Islet of Langerhans (tissue), 1 donor: ENCODE results near the gene SLC17A2.

ENCODE experiments used
- FAIRE-seq: peaks from one replicate; lab custom pipeline; 2011; peaks lifted over from hg19 to GRCh38; lab: Jason Lieb, UNC

SLC17A2 gene

DNA sequence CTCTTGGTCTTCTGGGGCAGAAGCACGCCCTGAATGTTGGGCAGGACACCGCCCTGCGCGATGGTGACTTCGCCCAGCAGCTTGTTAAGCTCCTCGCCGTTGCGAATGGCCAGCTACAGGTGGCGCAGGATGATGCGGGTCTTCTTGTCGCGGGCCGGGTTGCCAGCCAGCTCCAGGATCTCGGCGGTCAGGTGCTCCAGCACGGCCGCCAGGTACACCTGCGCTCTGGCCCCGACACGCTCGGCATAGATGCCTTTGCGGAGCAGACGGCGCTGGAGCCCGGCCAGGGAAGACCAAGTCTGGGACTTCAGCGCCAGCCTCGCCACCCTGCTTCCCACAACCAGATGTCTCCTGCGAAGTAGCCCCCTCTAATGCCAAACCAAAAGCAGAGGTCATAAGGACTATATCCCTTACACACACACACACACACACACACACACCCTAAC is 48.4 kb downstream of the SLC17A2 start:
- no peak for FAIRE-seq

DNA sequence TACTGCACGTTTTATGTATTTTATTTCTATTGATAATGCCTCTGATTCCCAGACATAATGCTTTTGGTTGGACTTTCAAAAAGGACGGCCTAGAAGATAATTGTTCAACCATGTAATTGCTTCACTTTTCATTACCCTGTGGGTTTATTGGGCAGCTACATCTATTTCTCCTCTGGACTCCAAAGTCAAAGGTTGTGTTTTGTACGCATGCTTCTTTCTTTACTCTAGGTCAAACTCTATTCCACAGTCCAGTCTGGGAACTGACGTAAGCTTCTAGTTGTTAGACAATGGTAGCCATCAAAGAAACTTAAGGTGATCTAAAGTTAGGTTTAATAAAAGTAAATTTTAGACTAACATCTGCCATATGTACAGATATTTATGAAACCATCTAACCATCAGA is 49.9 kb downstream of the SLC17A2 start:
- FAIRE-seq = no peak

DNA sequence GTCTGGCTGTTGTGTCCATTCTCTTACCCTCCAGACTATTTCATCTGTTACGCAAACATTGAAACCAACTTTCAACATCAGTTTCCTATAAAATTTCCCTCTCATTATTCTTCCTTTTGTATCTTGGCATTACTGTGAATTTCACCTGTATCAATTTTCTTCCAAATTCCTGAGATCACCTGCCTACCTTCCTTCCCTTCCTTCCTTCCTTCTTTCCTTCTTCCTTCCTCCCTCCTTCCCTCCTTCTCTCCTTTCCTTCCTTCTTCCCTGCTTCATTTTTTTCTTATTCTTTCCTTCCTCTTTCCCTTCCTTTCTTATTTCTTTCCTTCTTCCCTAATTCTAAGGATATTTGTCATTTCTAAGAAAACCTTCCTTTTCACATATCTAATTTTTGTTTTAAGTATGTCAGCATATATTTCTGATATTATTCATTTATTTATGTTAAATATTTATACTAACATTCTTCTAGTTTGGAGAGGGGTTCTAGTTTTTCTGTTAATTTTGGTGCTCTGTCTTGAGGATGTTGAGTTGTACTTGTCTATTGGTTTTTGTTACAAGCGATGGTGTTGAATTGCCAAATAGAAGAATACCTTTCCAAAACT is 51.7 kb downstream of the SLC17A2 start:
- FAIRE-seq = no peak

DNA sequence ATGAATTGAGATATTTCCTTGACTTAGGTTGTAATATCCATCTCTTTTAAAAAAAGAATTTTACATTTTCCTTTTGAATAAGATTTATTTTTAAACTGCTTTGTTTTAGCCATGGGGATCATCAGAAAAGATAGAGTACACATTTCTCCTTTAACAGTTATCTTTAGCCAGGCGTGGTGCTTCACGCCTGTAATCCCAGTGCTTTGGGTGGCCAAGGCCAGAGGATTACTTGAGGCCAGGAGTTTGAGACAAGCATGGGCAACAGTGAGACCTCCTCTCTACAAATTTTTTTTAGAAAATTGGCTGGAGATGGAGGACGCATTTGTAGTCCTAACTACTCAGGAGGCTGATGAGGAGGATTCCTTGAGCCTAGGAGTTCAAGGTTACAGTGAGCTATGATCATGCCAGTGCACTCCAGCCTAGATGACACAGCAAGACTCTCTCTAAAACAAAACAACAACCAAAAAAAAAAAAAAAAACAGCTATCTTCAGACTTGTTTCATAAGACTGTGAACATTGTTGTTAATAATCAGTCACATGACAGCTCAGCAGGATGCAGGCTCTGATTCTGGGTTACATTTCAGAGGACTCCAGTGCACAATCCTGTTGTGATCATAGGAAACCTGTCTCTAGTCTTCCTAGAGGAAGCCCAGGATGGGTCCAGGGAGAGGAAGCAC is 54.4 kb downstream of the SLC17A2 start:
- FAIRE-seq = no peak

DNA sequence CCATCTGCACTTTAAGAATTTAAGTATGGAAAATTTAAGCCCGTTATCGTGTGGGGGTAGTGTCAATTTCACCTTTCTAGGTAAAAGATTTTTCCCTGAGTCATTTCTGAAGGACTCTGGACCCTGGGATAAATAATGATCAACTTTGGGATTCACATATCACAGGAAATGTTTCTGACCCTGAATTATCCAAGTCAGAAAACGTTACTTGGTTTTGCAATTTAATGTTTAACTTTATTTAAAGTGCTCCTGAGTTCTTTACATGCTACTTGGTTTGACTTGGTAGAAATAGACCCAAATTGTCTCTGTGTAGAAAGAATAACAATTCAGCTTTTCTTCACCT is 55.0 kb downstream of the SLC17A2 start:
- no peak for FAIRE-seq

DNA sequence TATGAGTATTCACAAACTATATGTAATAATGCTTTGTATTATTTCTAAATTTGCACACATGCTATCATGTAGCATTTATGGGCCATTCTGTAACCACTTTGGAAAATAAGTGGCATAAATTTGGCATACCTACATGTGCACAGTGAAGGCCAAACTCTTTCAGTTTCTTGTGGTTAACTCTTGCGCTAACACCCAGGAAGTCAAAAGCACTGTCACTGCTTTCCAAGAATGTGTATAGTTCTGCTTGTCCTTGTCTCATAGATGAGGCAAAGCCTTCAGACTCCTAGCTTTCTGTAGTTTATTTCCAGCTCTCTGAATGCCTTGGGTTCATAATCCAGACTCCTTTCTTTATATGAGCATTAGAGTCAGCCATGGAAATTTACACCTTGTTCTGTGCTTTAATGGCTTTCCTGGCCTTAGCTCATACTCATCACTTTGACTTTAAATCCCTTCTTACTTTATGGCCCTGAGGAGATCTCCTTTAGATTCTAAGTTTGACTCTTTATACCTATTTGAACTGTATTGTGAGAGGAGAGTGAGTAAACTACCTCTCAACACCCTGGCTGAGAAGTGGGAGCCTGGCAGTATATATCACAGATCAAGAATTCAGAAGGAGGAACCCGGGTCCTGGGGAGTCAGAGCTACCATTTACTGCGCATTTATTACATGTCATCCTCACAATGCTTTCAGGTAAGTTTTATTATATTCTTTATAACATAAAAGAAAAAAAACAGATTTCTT is 55.5 kb downstream of the SLC17A2 start:
- FAIRE-seq = no peak

DNA sequence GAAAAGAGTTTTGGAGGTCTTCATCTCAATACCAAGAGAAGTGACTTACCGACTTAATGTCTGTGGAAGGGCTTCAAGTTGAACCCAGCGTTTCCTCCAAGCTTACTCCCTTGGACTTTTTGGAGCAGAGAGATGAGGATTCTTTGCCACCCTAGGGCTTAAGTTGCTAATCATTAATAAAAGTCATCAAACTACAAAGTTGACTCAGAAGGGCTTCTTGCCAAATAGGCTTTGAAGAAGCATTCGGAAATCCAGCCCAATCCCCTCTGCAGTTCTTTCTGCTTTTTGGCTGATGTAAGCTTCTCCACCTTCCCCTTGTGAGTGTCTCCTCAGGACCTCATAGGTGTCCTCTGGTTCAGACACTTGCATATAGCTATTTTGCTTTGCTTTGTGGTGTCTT is 56.4 kb downstream of the SLC17A2 start, which contains the start of gene SLC17A3:
Gene SLC17A3, minus strand, starts transcription at position 126 of the 400 bp plus-strand sequence. CDS start 5,856 bp downstream, outside the sequence.
- FAIRE-seq = no peak

DNA sequence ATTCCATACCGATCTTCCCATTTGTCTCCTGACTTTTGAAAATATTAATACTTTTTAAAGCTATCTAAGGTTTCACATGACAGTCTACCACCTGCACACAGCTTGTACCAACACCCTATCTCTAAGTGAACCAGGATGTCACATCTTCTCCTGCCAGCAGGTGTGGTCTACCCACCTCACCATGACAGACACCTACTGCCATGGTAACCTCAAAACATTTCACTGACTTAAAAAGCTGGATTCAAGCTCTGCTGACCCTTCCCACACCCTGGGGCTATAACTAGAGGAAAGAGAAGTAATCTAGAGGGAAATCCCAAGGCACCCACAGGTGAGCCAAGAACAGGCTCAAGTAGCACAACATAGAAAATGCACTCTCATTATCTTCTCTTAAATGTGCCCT is 57.7 kb downstream of the SLC17A2 start:
- FAIRE-seq = no peak

DNA sequence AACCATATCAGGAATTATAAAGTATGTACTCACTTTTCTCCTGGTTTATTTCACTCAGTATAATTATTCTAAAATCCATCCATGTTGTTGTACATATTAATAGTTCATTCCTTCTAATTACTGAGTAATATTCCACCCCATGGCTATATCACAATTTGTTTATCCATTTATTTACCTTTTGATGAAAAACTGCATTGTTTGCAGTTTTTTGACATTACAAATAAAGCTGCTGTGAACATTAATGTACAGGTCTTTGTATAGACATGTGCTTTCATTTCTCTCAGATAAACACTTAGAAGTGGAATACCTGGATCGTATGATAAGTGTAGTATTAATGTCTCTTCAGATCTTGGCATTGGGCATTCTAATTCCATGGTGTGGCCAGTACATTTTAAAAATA is 60.7 kb downstream of the SLC17A2 start:
- no peak for FAIRE-seq

DNA sequence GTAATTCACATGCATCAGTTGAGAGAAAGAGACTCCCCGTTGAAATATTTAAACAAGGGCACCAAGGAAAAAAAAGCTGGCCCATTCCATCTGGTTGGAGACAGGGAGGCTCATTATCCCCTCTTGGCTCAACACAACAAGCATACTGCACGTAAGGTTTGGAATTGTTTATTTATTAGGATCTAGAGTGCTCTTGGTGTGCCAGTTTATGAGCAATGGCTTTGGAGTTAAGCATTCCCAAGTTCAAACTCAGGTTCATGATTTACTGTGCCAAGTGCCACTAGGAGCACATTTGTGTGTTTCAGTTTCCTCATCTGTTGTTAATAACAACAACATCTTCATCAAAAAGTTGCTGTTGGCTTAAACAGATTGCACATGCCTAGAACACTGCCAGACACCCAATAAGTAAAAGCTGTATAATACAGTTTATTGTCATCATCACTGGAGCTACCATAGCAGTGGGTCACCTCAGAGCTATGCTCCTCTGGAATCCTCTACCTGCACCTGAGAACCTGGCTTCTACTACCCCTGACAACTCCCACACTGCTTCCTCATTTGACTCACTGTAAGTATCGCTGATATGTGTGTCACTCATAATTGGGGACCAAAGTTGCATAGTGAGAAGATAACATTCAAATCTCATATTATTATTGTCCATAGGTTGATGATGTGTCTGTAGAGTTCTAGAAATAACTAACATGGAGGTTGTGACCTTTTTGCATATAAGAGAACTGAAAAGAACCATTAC is 61.9 kb downstream of the SLC17A2 start:
- no peak for FAIRE-seq

DNA sequence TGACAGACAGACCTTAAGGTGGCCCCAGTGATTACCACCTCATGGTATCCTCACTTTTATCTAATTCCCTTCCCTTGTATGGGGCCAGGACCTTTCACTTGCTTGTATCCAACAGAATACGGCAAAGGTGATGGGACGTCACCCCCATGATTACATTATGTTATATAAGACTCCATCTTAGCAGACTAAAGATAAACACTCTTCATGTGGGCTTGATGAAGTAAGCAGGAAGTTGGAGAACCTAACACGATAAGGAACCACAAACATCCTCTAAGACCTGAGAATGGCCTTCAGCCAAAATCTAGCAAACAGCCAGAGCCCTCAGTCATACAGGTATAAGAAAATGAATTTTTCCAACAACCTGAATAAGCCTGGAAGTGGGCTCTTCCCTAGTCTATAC is 64.5 kb downstream of the SLC17A2 start:
- no peak for FAIRE-seq

DNA sequence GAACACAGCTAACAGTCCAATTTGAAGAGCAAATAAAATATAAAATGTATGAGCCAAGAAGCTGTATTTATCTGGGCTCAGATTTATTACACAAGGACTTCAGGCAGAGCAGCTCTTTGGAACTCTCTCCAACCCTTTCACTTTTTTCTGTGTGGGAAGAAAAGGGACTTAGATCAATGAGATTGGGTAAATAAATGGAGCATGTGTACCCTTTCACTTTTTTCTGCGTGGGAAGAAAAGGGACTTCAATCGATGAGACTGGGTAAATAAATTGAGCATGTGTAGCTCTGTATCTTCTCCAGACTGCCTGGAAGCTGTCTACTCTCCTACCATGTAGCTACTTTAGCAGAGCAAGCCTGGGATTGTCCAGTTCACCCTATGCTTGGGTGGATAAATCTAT is 67.1 kb downstream of the SLC17A2 start:
- FAIRE-seq = no peak
